ENCODE data around the gene RXFP3.

RXFP3 gene

DNA sequence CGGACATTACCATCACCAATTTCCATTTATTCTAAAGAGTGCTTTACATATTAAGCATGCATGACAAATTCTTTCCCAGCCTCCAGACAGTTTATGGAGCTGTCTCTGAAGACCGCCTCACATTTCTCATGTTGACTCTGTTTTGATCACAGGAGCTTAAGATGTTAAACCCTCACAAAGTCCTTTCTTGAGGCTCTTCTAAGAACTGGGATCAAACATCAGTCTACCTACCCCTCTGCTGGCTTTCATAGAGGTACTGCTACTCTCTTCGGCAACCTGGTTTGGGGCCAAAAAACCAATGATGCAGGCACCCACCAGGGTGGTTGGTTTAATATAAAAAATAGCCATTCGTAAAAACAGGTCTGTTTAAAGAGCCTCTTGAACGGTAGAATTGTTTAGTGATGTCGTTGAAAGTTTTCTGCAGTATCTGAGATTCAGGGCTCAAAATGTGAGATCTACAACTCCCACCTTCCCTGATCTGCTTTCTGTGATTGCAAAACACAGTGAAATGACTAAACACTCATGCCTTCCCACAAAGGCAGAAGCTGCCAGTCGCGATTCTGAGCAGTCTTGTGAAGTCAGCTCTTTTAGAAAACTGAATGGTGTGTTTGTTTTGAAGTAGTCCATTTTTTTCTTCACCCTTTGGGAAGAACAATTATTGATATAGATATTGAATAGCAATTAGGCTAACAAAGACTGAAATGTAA, 3.5 kb downstream of the RXFP3 start:
- ATAC-seq, result no peak
- TF ChIP-seq CSDC2 (CRISPR knock-in tag; IDR thresholded peaks at IDR 0.05) (no peak), TOX (CRISPR knock-in tag; IDR thresholded peaks at IDR 0.05; ENCODE audit: borderline replicate concordance) (no peak), ZFP30 (CRISPR knock-in tag; IDR thresholded peaks at IDR 0.05) (no peak), SNAI2 (CRISPR knock-in tag; IDR thresholded peaks at IDR 0.05) (no peak), TSHZ2 (CRISPR knock-in tag; IDR thresholded peaks at IDR 0.05) (no peak), PPARA (CRISPR knock-in tag; IDR thresholded peaks at IDR 0.05; ENCODE audit: borderline replicate concordance) (no peak), GLIS3 (CRISPR knock-in tag; IDR thresholded peaks at IDR 0.05) (no peak), ZC3H10 (CRISPR knock-in tag; IDR thresholded peaks at IDR 0.05) (no peak), ZNF565 (CRISPR knock-in tag; conservative IDR thresholded peaks at IDR 0.05; ENCODE audit: low read depth) (no peak), ZNF8 (CRISPR knock-in tag; IDR thresholded peaks at IDR 0.05) (no peak), ZFP3 (CRISPR knock-in tag; IDR thresholded peaks at IDR 0.05) (no peak), POU6F1 (CRISPR knock-in tag; IDR thresholded peaks at IDR 0.05; ENCODE audit: borderline replicate concordance, low read depth) (no peak), ZNF70 (CRISPR knock-in tag; IDR thresholded peaks at IDR 0.05) (no peak), PATZ1 (CRISPR knock-in tag; IDR thresholded peaks at IDR 0.05; ENCODE audit: borderline replicate concordance) (no peak), OSR1 (CRISPR knock-in tag; IDR thresholded peaks at IDR 0.05) (no peak), CSRNP3 (CRISPR knock-in tag; IDR thresholded peaks at IDR 0.05) (no peak), ARNTL (CRISPR knock-in tag; IDR thresholded peaks at IDR 0.05; ENCODE audit: borderline replicate concordance, low read depth) (no peak), RARB (CRISPR knock-in tag; IDR thresholded peaks at IDR 0.05) (no peak)
- TF ChIP-seq, protein P1, sequence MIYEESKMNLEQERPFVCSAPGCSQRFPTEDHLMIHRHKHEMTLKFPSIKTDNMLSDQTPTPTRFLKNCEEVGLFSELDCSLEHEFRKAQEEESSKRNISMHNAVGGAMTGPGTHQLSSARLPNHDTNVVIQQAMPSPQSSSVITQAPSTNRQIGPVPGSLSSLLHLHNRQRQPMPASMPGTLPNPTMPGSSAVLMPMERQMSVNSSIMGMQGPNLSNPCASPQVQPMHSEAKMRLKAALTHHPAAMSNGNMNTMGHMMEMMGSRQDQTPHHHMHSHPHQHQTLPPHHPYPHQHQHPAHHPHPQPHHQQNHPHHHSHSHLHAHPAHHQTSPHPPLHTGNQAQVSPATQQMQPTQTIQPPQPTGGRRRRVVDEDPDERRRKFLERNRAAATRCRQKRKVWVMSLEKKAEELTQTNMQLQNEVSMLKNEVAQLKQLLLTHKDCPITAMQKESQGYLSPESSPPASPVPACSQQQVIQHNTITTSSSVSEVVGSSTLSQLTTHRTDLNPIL (CRISPR knock-in tag; IDR thresholded peaks at IDR 0.05; ENCODE audit: low read depth), result no peak

DNA sequence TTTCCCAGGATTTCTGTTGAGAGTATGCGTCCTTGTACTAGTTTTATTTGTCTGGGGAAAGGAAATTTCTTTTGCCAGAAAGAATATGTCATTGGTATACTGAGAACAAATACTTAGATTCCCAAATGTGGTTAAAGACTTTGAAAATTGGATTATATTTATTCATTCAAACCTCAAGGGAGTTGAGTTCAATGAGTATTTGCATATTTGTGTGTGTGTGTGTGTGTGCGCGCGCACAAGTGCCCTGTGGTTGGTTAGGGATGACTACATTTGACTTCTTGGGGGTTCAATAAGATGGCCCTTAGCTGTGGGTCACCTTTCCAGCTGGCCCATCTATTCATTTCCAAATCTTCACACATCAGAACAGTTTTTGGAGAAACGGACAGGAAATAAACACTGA, 4.9 kb downstream of the RXFP3 start:
- no peak for ATAC-seq
- TF ChIP-seq CSDC2 (CRISPR knock-in tag; IDR thresholded peaks at IDR 0.05) (no peak), PATZ1 (CRISPR knock-in tag; IDR thresholded peaks at IDR 0.05; ENCODE audit: borderline replicate concordance) (no peak), ZNF565 (CRISPR knock-in tag; conservative IDR thresholded peaks at IDR 0.05; ENCODE audit: low read depth) (no peak), CSRNP3 (CRISPR knock-in tag; IDR thresholded peaks at IDR 0.05) (no peak), ARNTL (CRISPR knock-in tag; IDR thresholded peaks at IDR 0.05; ENCODE audit: borderline replicate concordance, low read depth) (no peak), ISL1 (CRISPR knock-in tag; IDR thresholded peaks at IDR 0.05) (no peak), TOX (CRISPR knock-in tag; IDR thresholded peaks at IDR 0.05; ENCODE audit: borderline replicate concordance) (no peak), ZNF70 (CRISPR knock-in tag; IDR thresholded peaks at IDR 0.05) (no peak), GLIS3 (CRISPR knock-in tag; IDR thresholded peaks at IDR 0.05) (no peak), BACH2 (CRISPR knock-in tag; IDR thresholded peaks at IDR 0.05; ENCODE audit: borderline replicate concordance) (no peak), ZC3H10 (CRISPR knock-in tag; IDR thresholded peaks at IDR 0.05) (no peak)
- TF ChIP-seq, protein P1 (CRISPR knock-in tag; IDR thresholded peaks at IDR 0.05; ENCODE audit: low read depth), result no peak

Data from SK-N-SH treated with all-trans-retinoic acid at 6 μM for 48 hours (cell line).